GM20431 (cell line): Measurements from ENCODE around the gene PCBP3.
"Not testable (repeated sequence)": the region's sequence is repeated elsewhere in the genome, so short reads cannot be mapped to it uniquely, and the experiment has no call there.

Source experiments
- in situ Hi-C: fragments of 300-500 bp; cut with MseI, MboI; formaldehyde crosslinking; loops from one replicate; pipeline ENCODE4 v1.15.0; 2020; ENCODE audit warnings: low sequenced_read_pairs; ENCODE audit not compliant: unreplicated experiment

PCBP3 gene

DNA sequence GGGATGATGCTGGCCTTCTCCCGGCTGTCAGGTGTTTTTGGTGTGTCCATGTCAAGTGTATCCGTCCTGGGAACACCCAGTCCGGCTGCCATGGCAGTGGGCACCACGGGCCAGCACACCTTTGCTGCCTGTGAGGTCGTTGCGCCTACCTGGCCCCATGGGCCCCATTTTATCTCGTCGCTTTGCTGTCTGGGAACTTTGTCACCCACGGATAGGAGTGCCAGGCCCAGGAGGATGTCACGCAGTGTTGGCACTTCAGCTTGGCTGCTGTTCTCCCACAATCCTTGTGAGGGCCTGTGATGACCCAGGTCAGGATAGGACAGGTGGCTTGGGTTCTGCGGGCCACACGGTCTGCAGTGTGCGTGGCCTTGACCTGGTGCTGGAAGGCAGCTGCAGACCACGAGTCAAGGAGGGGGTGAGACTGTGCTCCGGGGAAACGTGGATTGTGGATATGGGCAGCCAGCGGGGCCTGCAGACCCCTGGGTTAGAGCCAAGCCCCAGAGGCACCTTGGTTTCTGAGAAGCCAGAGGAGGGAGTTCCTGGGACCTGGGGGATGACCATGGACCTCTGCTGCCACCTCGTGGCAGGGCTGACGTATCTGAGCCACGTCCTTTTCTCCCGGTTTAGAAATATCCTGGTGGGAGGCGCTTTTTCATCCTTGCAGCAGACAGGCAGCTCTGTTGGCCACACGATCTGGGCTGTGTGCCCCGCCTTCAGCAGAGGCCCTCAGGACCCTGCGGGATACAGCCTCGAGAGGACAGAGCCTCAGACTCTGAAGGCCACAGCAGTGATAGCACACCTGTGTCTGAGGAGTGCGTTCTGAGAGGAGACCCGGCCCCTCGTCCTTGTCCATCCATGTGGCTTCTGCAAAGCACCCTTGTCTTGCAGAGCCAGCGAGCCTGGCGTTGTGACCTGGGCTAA, 176.9 kb downstream of the PCBP3 start:
- in situ Hi-C loops, result no loop called here

DNA sequence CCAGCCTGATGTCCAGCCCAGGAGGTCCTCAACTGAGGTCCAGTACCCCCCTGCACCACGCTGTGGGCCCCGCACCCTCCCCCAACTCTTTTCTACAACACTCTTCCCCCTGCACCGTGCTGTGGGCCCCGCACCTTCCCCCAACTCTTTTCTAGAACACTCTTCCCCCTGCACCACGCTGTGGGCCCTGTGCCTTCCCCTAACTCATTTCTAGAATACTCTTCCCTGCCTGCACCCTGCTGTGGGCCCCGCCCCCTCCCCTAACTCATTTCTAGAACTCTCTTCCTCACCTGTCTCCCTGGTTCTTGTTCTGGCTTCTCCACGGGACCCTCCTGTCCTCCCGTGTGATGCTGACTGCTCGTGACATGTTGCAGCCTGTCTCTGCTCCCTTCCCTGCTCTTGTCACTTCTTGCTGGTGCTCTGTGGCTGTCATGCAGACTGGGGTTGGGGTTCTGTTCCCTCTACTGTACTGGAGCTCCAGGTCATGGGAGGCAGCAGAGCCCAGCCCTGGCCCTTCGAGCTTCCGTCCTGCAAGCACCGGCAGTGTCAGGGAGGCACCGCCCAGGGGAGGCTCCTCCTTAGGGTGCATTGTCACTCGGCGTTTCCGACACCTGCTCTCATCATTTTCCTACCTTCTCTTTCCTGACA, 177.9 kb downstream of the PCBP3 start:
- in situ Hi-C loops, result no loop called here

DNA sequence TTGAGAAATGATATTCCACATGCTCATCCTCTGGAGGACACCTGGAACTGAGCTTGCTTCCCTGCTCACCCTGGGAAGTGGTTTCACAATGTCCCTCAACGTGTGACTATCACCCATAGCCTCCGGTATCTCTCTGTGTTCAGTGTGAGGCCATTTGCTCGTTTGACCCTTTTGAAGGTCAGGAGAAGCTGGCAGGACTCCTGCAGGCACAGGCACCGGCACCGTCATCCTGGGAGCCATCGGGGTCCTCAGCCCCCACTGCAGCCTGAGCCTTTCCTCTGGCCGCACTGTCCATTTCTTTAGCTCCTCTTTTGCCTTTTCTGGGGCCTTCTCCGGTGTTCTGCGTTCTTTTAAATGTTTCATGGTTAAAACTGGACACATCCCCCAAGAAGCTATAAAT, 178.5 kb downstream of the PCBP3 start:
- in situ Hi-C loops, result no loop called here

DNA sequence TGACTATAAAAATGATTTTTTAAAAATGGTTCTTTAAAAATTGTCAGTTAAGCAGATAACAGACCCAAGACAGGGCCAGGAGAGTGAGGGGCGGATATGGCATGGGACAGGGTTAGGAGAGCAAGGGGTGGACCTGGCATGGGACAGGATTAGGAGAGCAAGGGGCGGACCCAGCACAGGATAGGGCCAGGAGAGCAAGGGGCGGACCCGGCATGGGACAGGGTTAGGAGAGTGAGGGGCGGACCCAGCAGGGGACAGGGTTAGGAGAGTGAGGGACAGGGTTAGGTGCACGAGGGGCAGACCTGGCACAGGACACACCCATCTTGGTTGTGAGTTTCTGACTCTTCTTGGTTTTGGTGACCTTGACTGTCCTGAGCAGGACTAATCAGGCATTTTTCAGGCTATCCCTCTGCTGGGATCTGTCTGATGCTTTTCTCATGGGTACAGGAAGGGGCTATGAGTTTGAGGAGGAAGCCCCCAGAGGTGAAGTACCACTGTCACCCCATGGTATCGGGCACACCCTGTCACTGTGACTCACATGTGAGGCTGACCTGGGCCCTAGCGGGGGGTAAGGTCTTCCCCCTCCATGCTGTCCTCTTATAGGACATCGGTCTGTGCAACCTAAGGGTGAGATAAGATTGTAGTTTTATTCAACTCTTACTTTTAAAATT, 179.0 kb downstream of the PCBP3 start:
- in situ Hi-C loops, result no loop called here

DNA sequence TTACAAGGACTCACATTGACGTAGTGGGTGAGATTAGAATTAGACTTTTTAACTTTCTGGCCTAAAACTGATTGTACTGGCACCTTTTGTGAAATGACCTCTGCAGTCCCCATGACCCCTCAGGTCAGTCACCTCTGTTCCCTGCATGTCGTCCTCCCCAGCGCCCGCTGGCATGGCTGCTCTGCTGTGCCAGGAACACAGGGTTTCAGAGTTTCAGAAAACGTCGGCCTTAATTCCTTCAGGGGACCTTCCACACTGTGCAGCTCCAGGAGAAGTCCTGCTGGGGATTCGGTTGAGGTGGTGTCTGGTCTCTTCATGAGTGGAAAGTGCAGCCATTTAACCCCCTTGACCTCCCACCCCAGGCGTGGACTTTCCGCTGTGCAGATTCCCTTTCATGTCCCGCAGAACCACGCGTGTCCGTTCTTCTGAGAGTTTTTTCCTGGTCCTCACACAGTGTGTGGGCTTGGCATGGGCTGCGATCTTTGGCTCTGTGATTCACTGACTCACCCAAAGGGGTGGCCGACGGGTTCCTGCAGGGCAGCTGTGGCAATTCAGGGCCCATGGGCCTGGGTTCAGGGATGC, 179.7 kb downstream of the PCBP3 start:
- in situ Hi-C loops, result no loop called here

DNA sequence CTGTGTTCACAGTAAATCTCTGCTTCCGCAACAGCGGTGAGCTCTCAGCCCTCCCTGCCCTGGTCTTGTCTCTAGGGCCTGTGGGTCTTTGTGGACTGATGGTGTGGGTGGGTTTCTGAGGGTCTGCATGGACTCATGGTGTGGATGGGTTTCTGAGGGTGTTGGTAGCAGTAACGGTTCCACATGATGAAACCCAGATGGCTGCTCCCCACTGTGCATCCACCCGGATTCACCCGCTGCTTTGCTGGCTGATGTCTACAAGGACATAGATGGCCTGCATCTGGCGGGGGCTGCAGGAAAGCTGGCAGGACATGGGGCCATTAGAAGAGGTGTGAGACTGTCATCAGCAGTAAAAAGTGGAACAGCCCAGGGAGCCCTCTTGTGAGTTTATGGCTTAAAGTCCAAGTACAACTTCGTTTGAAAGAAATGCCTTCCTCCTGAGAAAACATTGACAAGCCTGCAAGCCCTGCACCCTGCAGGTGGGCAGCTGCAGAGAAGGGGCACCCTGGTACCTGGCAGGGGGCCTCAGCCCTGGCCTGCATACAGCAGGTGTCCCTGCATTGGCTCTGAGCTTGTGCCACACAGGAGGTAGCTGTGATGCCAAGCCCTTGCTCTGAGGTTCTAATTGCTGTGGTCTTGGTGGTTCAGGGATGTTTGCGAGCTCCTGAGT, 181.2 kb downstream of the PCBP3 start:
- in situ Hi-C loops, result no loop called here

DNA sequence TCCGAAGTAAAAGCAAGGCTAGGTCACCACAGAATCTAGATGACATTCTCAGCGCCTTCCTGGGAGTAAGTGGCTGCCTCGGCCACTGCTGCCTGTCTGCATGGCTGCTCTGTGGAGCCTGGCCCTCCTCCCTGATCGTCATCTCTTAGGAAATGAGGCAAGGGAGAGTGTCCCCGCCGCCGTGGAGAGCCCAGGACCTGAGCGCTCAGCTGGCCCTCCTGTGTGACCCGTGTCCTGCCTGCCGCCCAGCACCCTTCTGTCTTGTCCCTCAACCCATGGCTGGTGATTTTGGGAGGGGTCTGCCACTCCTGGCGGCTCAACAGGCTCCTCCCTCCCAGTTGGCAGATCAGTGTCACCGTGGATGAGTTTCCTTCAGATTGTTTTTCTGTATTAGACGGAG, 181.7 kb downstream of the PCBP3 start:
- in situ Hi-C loops, result no loop called here

DNA sequence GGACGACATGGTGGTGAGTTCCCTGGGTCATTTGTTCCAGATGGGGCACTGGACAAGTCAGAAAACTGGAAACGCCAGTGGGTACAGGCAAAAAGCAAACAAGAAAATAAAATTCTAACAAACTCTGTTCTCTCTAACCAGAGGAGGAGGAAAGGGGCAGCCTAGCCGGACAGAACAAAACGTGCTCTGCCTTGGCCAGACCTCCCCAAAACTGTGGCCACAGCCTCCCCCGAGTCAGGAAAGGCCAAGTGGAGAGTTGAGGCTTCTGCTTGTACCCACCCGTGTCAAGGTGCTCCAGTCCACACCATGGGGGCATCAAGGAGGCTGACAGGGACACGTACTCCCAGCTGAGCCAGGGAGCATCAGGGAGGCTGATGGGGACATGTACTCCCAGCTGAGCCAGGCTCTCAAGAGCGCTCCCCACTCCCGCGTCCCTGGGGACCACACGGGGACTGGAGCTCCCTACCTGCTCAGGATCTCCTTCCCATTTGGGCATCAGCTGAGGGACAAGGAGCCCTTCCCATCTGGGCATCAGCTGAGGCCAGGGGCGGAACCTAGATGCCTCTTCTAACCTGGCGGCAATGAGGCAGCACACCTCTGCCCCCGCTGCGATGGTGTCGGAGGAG, 183.3 kb downstream of the PCBP3 start:
- in situ Hi-C loops, result no loop called here

DNA sequence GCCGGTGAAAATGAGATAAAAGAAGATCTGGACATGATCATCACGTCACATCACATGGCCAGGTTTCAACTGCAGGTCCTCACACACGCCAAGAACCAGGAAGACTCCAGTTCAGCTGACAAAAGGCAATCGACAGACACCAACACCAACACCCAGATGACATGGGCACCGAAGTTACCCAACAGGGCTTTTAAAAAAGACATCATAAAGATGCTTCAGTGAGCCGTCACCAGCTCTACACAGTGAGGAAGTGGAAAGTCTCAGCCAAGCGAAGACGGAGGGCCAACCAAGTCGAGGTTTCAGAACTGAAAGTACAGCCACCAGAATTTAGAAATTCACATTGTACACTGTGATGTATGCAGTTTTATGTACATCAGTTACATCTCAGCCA, 183.8 kb downstream of the PCBP3 start:
- in situ Hi-C loops, result no loop called here

DNA sequence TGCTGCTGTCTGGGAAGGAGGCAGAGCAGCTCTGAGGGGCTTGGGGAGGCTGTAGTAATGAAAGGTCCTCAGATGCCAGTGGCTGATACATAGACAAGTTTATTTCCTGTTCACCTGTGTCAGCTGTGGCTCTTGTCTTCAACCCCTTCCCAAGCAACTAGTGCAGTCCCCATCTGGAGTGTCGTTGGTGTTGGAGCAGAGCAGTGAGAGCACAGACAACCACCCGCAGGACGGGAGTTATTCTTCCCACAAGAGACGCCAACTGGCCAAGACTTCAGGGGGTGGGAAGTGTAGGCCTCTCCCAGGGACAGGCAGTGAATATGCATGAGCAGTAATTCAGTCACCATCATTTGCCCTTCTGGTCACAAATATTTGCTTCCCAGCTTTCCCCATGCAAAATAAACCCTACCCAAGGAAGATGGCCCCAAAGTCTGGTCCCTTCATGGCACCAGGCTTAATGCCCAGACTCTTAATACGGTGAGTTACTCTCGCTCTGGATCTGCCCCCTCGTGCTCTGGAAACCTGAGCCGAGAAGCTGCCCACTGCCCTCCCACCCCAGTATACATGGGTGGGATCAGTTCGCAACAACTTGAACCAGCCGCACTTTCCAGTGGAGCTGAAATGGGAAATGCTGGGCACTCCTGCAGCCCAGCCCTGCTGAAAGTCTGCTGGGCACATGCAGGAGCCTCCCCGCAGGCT, 184.5 kb downstream of the PCBP3 start:
- in situ Hi-C loops, result no loop called here

DNA sequence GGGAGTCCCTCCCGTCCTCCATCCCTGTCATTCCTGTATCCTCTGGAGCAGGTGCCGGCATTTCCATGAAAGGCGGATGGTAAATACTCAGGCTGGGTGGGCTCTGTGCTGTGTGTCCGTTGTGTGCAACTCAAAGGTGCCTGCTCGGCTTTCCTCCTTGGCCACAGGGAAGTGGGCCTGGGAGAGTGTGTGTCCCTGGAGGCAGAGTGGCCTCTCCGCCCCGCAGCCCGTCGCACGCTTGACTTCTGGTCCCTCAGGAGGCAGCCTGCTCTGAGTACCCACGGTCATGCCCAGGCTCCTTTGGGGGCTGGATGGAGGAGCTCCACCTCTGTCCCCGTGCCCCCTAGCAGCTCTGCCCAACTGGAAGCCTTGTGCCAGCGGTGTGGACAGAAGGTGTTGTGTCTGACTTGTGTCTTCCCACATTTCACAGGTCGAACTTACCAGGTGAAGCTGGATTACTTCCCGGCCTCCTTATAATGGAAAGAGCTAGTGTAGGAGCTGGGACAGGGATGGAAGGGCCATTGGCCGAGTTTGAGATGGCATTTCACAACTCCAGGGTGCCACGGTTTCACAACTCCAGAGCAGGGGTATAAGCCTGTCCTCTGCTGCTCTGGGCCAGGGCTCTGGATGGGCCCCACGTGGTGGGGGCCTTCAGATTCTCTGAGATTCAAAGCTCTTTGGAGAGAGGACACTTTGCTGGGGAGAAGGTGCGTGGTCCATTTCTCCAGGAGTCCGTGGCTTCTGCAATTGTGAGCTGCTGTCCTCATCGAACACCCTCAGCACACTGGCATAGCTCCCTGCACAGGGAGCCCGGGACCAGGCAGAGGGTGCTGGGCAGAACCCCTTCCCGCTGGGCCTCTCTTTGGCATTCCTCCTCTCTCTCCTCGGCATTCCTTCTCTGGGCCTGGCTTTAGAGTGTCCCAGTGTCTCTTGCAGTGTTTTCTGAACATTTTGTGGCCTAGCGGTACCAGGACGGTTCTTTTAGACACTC, 185.3 kb downstream of the PCBP3 start:
- in situ Hi-C loops, result no loop called here

DNA sequence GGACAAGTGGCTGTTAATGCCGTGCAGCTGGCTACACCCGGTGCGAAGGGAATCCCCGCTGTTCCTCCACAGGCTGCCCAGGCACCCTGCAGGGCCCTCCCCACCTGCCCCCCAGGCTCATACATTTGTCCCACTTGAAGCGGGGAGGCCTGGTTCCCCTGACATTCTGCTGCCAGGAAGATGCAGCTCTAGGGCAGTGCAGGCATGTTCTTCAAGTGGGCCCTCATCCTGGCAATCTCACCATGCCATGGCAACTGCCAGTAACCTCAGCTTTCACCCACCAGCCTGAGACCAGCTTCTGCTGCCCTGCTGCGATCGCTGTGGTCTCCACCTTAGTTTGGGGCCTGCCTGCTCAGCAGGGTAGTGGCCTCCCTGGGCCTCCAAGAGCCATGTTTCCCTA, 186.1 kb downstream of the PCBP3 start:
- in situ Hi-C loops, result no loop called here

DNA sequence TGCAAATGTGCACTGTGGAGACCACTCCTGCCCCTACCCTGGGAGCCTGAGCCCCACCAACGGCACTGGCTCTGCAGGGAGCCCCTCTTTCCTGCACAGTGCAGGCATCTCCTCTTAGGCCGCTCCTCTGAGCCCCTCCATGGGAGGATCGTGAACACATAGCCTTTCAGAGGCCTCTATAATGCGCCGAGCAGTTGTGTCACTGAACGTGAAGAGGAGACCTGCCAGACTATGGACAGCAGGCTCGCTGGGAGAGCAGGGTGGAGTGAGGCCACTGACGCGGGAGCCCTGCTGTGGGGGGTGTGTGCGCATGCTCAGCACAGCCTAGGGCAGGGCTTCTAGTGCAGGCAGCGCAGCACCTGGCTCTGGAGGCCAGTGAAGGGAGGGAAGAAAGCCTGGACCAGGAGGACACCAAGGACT, 186.7 kb downstream of the PCBP3 start:
- in situ Hi-C loops, result no loop called here

DNA sequence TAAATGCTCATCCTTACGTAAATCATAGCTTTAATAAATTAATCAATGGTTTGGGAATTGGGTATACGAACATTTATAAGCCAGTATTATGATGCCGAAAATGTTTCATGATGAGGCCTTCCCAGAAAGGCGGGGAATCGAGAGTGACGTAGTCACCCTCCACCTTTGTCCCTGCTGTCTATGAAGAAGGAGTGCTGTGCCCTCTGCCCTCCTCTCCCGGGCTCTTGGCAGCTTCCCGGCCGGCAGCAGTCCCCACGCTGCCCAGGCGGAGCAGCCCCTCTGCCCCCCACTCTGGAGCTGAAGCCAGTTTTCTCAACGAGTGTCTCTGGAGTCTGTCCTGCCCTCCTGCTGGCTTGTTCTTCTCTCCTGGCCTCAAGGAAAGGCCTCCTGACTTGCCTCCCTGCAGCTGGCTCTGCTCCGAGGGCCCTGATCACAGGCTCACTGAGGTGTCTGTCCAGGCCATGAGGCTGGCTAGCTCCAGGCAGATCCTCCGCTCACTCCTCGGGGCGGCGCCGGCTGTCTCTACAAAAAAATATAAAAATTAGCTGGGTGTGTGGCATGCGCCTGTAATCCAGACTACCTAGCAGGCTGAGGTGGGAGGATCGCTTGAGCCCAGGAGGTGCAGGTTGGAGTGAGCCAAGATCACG, 187.3 kb downstream of the PCBP3 start:
- in situ Hi-C loops, result no loop called here

DNA sequence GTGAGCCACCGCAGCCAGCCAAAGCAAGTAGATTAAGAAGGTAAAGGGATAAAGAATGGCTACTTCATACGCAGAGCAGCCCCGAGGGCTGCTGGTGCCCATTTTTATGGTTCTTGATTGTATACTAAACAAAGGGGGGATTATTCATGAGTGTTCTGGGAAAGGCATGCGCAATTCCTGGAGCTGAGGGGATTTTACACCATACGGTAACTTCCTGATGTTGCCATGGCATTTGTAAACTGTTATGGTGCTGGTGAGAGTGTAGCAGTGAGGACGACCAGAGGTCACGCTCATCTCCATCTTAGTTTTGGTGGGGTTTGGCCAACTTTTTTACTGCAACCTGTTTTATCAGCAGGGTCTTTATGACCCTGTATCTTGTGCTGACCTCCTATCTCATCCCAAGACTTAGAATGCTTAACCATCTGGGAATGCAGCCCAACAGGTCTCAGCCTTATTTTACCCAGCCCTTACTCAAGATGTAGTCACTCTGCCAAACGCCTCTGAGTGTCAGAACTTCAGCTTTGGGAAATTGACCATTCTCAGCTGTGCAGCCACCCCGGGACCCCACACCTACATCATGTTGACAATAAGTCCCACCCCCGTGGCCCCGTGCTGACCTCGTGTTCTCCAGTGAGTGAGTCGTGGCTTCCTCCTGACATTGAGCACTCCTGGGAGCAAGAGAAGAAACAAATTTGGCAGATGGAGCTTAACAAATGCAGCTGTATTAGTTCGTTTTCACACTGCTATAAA, 188.6 kb downstream of the PCBP3 start:
- in situ Hi-C loops, result no loop called here

DNA sequence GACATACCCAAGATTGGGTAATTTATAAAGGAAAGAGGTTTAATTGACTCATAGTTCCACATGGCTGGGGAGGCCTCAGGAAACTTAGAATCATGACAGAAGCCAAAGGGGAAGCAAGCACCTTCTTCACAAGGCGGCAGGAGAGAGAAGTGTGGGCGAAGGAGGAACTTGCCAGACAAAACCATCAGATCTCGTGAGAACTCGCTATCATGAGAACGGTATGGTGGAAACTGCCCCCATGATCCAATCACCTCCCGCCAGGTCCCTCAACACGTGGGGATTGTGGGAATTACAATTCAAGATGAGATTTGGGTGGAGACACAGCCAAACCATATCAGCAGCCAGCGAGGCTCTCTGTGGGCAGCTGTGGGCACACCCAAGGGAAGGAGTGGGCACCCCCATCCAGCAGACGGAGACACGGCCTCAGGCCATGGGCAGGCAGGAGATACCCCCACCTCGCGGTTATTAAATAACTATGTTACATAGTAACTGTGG, 189.3 kb downstream of the PCBP3 start:
- in situ Hi-C loops, result not testable (repeated sequence)

DNA sequence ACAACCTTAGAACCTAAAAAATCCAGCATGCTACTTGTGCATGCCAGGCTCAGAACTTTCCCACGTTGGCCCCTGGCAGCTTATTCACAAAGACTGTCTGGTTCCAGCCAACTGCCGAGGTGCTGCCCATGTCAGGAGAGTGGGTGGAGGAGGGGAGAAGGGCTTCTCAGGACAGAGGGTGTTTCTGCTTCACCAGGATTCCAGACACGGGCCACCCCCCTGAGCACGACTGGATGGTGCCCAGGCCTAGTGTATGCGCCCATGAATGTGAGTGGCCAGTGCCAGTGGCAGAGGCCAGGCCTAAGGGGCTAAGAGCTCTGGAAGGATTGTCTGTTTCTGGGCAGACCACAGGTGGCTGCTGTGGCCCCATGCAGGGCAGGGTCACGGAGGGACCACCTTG, 189.9 kb downstream of the PCBP3 start:
- in situ Hi-C loops, result no loop called here
